WI38 (cell line): ENCODE results near the gene MYO3A.
"Not testable (repeated sequence)": the region's sequence is repeated elsewhere in the genome, so short reads cannot be mapped to it uniquely, and the experiment has no call there.

ENCODE experiments used
- H3K4me3 ChIP-seq: 2 replicates; pipeline ENCODE4 v1.5.1; 2011; ENCODE audit warnings: low read depth, mild to moderate bottlenecking, control low read depth, low read length
- TF ChIP-seq, protein P1 (sequence below): IDR thresholded peaks from 2 replicates; pipeline ENCODE4 v1.5.1; 2012; ENCODE audit warnings: low read depth, mild to moderate bottlenecking, control low read depth, low read length

The MYO3A gene

DNA sequence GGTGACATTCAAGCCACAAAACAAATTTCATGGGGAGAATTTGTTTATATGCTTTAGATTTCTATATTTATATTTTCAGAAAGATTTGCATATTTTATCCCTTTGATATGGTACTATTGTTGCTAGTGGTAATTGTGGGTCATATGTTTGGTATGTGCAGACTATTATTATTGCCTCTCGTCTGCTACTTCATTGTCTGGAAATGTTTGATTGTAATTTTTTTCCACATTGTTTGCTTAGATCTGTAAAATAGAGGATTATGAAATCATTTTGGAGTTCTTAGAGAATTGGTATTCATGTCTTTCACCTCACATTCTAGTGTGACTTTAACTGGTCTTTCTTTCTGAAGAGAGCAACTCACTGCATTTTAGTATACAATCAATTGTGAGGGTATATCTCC, 44.7 kb downstream of the MYO3A start:
- TF ChIP-seq, protein P1, sequence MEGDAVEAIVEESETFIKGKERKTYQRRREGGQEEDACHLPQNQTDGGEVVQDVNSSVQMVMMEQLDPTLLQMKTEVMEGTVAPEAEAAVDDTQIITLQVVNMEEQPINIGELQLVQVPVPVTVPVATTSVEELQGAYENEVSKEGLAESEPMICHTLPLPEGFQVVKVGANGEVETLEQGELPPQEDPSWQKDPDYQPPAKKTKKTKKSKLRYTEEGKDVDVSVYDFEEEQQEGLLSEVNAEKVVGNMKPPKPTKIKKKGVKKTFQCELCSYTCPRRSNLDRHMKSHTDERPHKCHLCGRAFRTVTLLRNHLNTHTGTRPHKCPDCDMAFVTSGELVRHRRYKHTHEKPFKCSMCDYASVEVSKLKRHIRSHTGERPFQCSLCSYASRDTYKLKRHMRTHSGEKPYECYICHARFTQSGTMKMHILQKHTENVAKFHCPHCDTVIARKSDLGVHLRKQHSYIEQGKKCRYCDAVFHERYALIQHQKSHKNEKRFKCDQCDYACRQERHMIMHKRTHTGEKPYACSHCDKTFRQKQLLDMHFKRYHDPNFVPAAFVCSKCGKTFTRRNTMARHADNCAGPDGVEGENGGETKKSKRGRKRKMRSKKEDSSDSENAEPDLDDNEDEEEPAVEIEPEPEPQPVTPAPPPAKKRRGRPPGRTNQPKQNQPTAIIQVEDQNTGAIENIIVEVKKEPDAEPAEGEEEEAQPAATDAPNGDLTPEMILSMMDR: no peak
- H3K4me3 ChIP-seq: no peak overlapping the region

DNA sequence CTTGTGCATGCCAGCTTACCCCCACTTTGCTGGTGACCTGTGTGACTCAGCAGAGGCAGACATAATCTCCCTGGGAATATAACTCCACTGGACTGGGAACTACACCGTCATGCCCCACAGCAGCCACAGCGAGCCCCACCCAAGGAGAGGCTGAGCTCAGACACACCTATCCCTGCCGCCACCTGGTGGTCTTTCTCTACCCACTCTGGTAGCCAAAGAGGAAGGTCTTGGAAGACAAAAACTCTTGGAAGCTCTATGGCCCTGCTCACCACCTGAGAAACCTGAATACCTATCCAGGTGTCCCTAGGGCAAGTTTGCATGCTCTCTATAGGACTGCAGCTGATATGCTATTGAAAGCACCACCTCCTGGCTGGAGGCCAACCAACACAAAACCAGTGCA, 48.1 kb downstream of the MYO3A start:
- TF ChIP-seq, protein P1: no peak
- H3K4me3 ChIP-seq: no peak overlapping the region

DNA sequence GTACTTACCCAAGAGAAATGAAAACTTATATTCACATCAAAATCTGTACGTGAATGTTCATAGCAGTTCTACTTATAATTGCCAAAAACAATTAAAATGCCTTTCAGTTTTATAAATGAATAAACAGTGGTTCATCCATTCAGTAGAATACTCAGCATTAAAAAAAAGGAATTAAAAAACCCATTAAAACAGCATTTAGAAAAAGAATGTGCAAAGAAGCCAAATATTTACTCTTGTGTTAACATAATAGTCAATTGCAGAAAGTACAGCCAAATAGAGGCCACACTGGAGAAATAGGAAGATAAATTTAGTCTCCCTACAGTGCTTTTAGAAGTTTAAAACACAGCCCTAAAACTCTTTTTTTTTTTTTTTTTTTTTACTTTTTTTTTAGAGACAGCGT, 54.6 kb downstream of the MYO3A start:
- H3K4me3 ChIP-seq: no peak overlapping the region
- TF ChIP-seq, protein P1: no peak

DNA sequence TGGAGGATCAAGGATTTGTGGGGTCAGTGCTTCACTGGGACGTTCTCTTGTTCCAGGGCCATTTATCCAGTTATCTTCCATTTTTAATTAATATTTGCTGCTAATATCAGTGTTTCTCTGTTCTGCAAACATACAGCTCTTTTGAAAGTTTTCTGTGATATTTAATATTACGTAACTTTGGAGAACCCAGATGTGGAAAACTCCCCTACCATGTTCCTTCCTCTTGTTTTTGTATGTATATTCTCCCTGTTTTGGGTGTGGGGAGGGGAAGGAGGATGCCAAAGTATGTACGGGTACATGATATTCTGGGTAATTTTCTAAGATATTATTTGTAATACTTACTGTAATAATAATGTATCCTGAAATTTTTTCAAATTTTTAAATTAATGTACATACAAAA, 55.9 kb downstream of the MYO3A start:
- TF ChIP-seq, protein P1: no peak
- no peak overlapping the region for H3K4me3 ChIP-seq

DNA sequence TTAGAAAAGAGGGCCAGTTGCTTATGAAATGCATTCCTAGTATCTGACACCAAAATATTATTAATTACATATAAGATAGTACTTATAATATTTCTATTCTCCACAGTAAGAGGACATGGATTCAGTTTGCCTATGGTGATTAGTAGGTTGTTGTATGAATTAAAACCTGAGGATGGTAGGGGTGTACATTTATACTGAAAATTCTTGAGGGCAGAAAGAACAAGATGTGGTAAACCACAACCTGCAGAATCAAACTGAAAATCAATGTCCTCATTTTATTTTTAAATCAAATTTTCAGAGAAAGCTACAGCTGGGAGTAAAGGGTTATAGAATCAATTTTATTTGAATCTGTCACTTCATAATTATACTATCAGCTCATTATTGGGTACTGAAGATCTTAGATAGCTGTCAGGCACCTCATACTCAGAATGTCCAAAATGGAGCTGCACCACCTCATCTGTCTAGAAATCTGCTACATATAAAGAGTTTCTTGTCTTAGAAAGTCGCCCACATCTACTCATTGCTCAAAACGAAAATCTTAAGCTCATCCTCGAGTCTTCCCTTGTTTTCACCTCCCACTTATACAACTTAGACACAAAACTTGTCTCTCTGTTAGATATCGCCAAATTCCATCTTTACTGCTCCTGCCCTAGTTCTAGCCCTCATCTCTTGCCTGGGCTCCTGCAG, 65.4 kb downstream of the MYO3A start:
- H3K4me3 ChIP-seq: no peak overlapping the region
- TF ChIP-seq, protein P1: no peak

DNA sequence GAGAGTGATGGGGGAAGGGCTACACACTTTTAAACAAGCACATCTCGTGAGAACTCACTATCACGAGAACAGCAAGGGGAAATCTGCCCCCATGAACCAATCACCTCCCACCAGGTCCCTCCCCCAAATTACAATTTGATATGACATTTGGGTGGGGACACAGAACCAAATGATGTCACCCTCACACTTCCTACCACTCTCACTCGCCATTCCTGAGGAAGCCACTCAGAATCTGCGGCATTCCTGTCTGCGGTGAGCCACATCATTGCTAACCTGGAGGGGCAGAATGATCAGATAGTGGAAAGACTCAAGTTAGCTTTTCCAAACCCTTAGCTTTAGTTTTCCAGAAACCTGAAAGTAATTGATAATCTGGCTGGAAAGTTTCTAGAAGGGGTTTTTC, 66.9 kb downstream of the MYO3A start:
- H3K4me3 ChIP-seq: no peak overlapping the region
- TF ChIP-seq, protein P1: no peak

DNA sequence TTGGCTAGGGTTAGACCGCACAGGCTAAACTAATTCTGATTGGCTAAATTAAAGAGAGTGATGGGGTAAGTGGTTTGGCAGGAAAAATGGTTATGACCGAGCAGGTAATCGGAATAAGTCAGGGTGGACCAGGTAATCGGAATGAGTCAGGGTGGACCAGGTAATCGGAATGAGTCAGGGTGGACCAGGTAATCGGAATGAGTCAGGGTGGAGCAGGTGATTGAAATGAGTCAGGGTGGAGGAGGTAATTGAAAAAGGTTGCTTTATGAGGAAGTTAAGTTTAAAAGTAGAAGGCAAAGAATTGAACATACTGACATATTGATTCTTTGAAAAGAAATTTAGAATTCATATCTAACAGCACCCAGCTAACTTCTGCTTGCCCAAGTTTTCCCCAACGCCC, 68.4 kb downstream of the MYO3A start:
- H3K4me3 ChIP-seq: not testable (repeated sequence)

DNA sequence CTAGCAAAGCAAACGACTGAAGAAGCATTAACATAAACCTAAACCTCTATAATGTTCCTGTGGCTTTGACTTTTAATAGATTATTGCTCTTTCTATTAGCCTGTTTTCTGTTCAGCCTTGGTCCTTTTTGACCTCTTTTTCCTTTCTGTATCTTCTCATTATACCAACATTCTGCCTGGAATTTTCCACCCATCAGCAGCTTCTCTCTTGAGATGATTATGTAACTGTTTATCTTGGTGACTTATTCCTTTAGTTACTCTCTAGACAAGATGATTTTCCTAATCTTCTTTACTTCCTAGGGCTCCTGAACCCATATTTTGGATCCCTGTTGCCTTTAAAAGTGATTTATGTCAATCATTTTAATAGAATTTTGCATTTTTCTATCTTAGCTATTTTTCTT, 81.1 kb downstream of the MYO3A start:
- TF ChIP-seq, protein P1: no peak
- H3K4me3 ChIP-seq: no peak overlapping the region
